Activated CD8-positive, alpha-beta memory T cell treated with anti-CD3 and anti-CD28 coated beads for 48 hours (primary cell): ENCODE data around the gene ARF6.
A peak's percentile ranks its signal among the peaks of the same experiment; 100 is the strongest.
"Not testable (repeated sequence)": the region's sequence is repeated elsewhere in the genome, so short reads cannot be mapped to it uniquely, and the experiment has no call there.

ENCODE experiments used
- DNase-seq, 3 experiments: peaks; one replicate each; pipeline ENCODE4 v3.0.0-alpha.2; 2020; ENCODE audit warnings: low read depth in 2 of 3, low spot score in 2 of 3

The ARF6 gene

DNA sequence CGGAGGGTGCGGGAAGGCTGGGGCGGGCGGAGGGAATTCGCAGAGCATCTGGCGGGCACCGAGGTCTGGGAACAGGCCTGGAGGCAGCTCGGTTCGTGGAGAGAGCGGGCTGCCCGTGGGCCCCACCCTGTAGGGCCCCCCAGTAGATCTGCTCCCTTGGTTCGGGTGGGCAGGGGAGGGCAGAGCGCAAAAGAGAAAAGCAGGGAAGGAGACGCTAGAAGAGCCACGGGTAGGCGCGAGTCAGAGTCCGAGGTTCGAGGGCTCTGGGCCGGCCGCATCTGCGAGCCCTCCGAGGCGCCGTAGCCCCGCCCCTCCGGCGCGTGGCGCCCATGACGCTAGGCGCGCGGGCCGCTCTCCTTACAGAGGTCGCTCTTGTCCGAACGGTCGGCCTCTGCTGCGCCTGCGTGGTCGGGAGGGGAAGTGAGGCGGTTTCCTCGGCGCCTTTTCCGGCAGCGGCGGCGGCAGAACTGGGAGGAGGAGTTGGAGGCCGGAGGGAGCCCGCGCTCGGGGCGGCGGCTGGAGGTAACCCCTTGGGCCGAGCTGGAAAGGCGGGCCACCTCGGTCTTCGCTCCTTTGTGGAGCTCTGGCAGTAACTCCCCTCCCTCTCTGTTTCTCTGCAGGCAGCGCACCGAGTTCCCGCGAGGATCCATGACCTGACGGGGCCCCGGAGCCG, at the start of gene ARF6:
Gene ARF6 (plus strand): TSS at position 447 of the 673 bp plus-strand sequence. CDS start 655 bp downstream, outside the sequence.
- DNase-seq: peak; percentile 90 to 95 (median 94)

GRCh38 chr14:49849213-49849847, 43.6 kb upstream of the ARF6 start:
- DNase-seq: no peak

- DNase-seq: no peak
Observed at GRCh38 chr14:49851813-49852212, 41.1 kb upstream of the ARF6 start.

GRCh38 chr14:49852301-49853157, 40.4 kb upstream of the ARF6 start, which contains the start of gene NEMF:
Gene NEMF (minus strand): TSS chr14:49852788. CDS start chr14:49852753, 35 bp downstream.
- peak; percentile 55 to 71 (median 62) for DNase-seq

GRCh38 chr14:49853158-49853477, 39.8 kb upstream of the ARF6 start:
- no peak for DNase-seq

DNA sequence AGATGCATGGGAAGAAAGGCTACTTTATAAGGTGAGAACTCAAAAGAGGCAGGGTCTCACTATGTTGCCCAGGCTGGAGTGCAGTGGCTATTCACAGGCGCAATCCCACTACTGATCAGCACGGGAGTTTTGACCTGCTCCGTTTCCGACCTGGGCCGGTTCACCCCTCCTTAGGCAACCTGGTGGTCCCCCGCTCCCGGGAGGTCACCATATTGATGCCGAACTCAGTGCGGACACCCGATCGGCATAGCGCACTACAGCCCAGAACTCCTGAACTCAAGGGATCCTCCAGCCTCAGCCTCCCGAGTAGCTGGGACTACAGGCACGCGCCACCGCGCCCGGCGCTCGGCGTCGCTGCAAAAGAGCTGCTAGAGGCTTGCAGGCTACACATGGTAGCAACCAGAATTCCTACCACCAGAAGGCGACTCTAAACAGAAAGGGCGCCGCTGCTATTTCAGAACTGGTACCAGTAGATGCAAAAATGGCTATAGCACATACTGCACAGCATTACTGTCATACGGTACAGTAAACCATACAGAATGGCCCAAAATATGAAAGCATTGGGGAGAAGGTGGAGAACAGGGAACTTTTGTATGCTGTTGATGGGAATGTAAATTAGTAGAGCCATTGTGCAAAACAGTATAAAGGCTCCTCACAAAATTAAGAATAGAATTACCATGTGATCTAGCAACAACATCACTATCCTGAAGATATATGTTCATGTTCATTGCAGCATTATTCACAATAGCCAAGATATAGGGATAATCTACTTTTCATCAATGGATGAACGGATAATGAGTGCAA, 39.1 kb upstream of the ARF6 start:
- DNase-seq: peak in 2 of 3 experiments; percentile 42 to 49

DNA sequence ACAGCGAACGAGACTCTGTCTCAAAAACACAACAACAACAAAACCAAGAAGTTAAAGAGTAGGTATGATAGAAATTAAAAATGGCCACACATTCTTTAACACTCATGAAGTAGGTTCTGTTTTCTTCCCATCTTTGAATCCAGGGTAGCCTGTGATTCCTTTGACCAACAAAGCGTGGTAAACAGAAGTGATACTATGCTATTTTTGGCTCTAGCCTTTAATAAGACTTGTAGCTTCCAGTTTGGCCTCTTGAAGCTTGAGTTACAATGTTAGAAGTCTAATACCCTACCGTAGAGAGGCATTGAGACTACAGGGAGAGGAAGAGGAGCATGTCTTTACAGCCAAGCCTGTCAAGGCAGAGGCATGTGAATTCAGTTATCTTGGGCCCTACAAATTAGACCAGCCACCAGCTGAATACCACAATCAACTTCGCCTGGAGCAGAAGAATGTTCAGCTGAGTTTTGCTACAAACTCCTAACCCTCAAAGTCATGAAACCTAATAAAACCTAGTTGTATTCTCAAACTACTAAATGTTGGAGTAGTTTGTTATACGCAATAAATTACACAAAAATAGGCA, 35.4 kb upstream of the ARF6 start:
- DNase-seq: no peak

DNA sequence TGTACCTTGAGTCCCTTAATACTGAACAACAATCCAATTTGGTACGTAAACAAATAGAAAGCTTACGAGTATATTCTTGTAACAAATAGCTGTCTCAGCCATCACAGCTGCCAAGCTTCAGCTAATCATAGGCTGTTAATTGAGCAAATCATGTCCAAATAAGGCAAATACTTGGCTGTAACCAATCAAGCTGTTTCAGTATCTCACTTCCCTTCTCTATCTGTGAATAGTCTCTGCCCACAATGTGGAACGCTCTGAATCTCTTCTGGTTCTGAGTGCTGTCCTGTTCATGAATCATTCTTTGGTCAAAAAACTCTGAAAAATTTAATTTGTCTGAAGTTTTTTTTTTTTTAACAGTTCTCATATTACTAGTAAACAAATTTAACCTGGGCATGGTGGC, 34.5 kb upstream of the ARF6 start:
- DNase-seq: no peak

- DNase-seq: no peak
Observed at GRCh38 chr14:49860988-49861698, 31.7 kb upstream of the ARF6 start.

GRCh38 chr14:49861699-49862088, 31.2 kb upstream of the ARF6 start:
- DNase-seq: peak in 2 of 3 experiments; percentile 36 to 40

- DNase-seq: peak; percentile 63 to 94 (median 89)
Observed at GRCh38 chr14:49862089-49862673, 30.7 kb upstream of the ARF6 start.

DNA sequence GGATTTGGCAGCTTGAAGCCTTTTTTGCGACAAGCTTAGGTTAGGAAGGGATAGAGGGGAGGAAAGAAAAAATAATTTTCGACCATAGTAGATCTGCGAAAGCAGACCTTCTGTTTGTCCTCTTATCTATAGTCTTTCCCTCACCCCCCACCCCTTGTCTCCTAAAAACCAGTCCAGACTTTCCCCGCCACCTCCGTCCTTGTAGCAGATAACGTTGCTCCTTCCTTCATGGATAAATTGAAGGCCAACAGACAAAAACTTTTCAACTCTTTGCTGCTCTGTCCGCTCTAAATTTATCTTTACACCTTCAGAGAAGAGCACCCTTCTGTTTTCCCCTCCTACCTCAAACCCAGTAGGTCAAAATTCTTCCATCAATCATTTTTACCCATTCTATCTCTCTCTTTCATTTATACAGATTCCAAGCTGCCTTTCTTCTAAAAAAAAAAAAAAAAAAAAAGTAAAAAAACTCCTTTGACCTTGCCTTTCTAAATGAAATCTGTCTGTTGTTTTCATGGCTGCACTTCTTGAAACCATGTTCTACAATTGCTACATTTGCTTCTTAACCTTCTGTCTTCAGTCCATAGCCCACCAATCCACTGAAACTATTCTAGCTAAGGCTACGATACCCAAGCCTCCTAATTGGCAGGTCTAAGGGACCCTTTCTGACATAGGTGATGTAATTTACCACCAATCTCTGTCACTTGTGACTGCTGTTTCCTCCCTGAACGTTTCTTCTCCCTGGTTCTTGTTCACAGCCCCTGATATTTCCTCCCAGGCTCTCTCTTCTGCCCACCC, 29.2 kb upstream of the ARF6 start:
- DNase-seq: no peak

DNA sequence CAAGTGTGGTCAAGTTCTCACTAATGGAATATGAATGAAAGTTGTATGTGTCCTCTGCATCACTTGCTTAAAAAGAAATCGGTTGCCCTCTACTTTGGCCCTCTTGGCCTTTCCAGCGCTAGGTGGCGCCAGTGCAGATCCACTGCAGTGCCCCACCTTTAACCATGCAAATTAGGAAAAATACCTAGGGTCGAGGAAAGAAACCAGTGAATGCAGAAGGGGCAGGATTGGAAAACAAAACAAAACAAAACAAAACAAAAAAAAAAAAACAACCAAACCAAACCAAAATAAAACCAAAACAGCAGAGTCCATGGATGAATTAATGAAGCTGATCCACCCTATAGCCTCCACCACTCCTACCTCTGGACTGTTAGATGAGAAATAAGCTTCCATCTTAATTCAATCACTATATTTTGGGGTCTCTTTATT, 27.4 kb upstream of the ARF6 start:
- peak in 2 of 3 experiments; percentile 36 to 65 for DNase-seq

GRCh38 chr14:49867831-49868719, 24.8 kb upstream of the ARF6 start:
- peak; percentile 96 to 99 (median 96) for DNase-seq

DNA sequence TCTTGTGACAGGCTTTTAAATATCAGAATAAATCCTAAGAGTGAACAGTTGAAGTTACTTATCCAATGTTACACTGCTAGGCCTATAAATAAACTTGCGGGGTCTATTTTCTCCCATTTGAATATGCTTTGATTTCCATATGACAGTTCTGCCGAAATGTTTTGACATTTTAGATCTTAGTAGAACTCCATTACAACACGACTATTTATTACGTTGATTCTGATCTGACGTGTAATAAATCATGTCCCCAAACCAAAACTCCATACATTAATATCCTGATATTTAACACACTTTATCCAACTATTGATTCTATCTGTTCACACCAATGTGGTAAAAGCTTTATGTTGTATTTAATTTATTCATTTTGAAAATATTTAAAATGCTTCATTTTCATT, 24.2 kb upstream of the ARF6 start:
- DNase-seq: no peak

GRCh38 chr14:49870908-49871307, 22.0 kb upstream of the ARF6 start:
- DNase-seq: no peak

DNA sequence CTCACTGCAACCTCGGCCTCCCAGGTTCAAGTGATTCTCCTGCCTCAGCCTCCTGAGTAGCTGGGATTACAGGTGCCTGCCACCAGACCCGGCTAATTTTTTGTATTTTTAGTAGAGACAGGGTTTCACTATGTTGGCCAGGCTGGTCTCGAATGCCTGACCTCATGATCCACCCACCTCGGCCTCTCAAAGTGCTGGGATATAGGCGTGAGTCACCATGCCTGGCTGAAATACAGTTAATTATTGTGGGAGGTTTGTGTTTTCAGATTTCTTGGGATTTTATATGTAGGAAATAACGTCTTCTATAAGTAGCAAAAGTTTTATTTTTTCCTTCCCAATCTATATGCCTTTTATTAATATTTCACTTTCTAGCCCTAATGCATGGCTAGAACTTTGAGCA, 19.3 kb upstream of the ARF6 start:
- not testable (repeated sequence) for DNase-seq
